OCI-LY7 (cell line): ENCODE results near the gene PLA2G3. TPM values are rescaled to one million over a fixed set of nuclear protein-coding genes. Genes with fewer than 3 reads are reported as not detected.
"Not testable (repeated sequence)": the region's sequence is repeated elsewhere in the genome, so short reads cannot be mapped to it uniquely, and the experiment has no call there.

Source experiments
- BruUV-seq: library from RNA; stranded (reverse); fragments of 400-500 nt; replicated peaks from 2 replicates; lab custom pipeline; 2021; lab: Mats Ljungman, UMichigan
- CTCF ChIA-PET: fragments of 300-600 bp; sonication (Branson Sonifier 250); formaldehyde crosslinking; loops from one replicate; lab custom pipeline; 2022; ENCODE audit warnings: antibody characterized with exemption; ENCODE audit not compliant: unreplicated experiment; lab: Charles Lee
- POLR2A ChIA-PET: fragments of 300-600 bp; sonication (Branson Sonifier 250); formaldehyde crosslinking; loops from one replicate; lab custom pipeline; 2022; ENCODE audit warnings: antibody characterized with exemption; lab: Charles Lee
- DNase-seq: peaks from one replicate; pipeline ENCODE4 v3.0.0-alpha.2; 2015; ENCODE audit warnings: low spot score
- H2AFZ ChIP-seq: fragments of 200-600 bp; sonication (generic), shearing (Covaris generic); 2 replicates; pipeline ENCODE4 v1.6.1; 2014; ENCODE audit warnings: mild to moderate bottlenecking, antibody characterized with exemption, low read length, moderate library complexity
- H3K27ac ChIP-seq: fragments of 200-600 bp; sonication (generic); 2 replicates; pipeline ENCODE4 v1.5.1; 2014; ENCODE audit warnings: mixed run types, low read depth, mild to moderate bottlenecking, moderate library complexity, low read length, inconsistent platforms; ENCODE audit not compliant: poor library complexity, severe bottlenecking
- H3K36me3 ChIP-seq: fragments of 200-600 bp; sonication (generic); 2 replicates; pipeline ENCODE4 v1.6.1; 2014; ENCODE audit warnings: mild to moderate bottlenecking, antibody characterized with exemption, low read length, moderate library complexity, mixed read lengths; ENCODE audit not compliant: insufficient read depth
- H3K4me1 ChIP-seq: fragments of 200-600 bp; sonication (generic); 2 replicates; pipeline ENCODE4 v1.5.1; 2014; ENCODE audit warnings: mild to moderate bottlenecking, low read length; ENCODE audit not compliant: insufficient read depth, poor library complexity, severe bottlenecking
- H3K4me2 ChIP-seq: fragments of 200-600 bp; sonication (generic); 2 replicates; pipeline ENCODE4 v1.6.1; 2014; ENCODE audit warnings: mild to moderate bottlenecking, low read length
- H3K4me3 ChIP-seq: fragments of 200-600 bp; sonication (generic); 2 replicates; pipeline ENCODE4 v1.5.1; 2014; ENCODE audit warnings: mild to moderate bottlenecking, low read depth, low read length; ENCODE audit not compliant: poor library complexity, severe bottlenecking
- H3K79me2 ChIP-seq: fragments of 200-600 bp; sonication (generic); 2 replicates; pipeline ENCODE4 v1.6.1; 2016; ENCODE audit warnings: low read depth, mild to moderate bottlenecking, low read length, moderate library complexity, mixed read lengths; ENCODE audit not compliant: insufficient read depth
- H3K9me2 ChIP-seq: fragments of 200-600 bp; sonication (generic); 2 replicates; pipeline ENCODE4 v1.6.1; 2016; ENCODE audit warnings: mild to moderate bottlenecking, low read length, mixed read lengths; ENCODE audit not compliant: insufficient read depth
- H3K9me3 ChIP-seq: fragments of 200-600 bp; sonication (generic); 2 replicates; pipeline ENCODE4 v1.6.1; 2014; ENCODE audit warnings: mild to moderate bottlenecking, mixed run types, low read length, mixed read lengths
- H4K20me1 ChIP-seq: fragments of 200-600 bp; sonication (generic); 2 replicates; pipeline ENCODE4 v1.6.1; 2014; ENCODE audit warnings: mild to moderate bottlenecking, antibody characterized with exemption, low read length, moderate library complexity, mixed read lengths; ENCODE audit not compliant: insufficient read depth
- EZH2phosphoT487 ChIP-seq: fragments of 200-600 bp; sonication (generic); IDR thresholded peaks from 2 replicates; pipeline ENCODE4 v1.6.1; 2018; ENCODE audit warnings: low read depth, borderline replicate concordance, mild to moderate bottlenecking, mixed run types, antibody characterized with exemption, low read length, moderate library complexity, mixed read lengths
- intact Hi-C: fragments of 100-400 bp; cut with micrococcal nuclease; formaldehyde crosslinking; loops from one replicate; pipeline ENCODE4 v1.10.0; 2022; ENCODE audit not compliant: unreplicated experiment
- total RNA-seq, 2 experiments: library from RNA; depleted of rRNA in 1 of 2; stranded (reverse); fragments of >200 nt in 1 of 2; shearing (Covaris generic) in 1 of 2; gene quantifications; 2 replicates each; pipeline ENCODE4 v1.2.3, GENCODE V29; 2014 to 2022
- TF ChIP-seq, protein P1 (sequence below): fragments of 200-600 bp; sonication (generic); conservative IDR thresholded peaks from 2 replicates; pipeline ENCODE4 v1.5.1; 2014; ENCODE audit warnings: mild to moderate bottlenecking, antibody characterized with exemption, low read length, moderate library complexity, mixed read lengths

PLA2G3 gene
- total RNA-seq, 2 experiments from 2014 or later: not detected

DNA sequence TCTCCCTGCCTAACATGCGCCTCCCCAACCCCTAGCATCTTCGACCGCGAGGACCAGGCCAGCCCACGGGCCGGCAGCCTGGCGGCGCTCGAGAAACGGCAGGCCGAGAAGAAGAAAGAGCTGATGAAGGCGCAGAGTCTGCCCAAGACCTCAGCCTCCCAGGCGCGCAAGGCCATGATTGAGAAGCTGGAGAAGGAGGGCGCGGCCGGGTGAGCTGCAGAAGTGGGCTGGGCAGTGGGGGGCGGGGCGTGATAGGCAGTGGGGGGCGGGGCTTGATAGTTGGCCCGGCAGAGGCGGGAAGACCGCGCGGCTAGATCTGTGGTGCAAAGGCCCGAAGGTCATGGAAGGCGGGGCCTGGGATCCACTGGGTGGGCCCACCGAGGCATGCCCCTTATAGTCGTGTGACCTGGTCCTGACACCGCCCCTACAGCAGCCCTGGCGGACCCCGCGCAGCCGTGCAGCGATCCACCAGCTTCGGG, 41.6 kb downstream of the PLA2G3 start:
- no peak for DNase-seq
- Histone ChIP-seq H3K36me3 (no peaks in the 10 kb centered on the region), H3K4me2 (no peak overlapping the region), H4K20me1 (no peaks in the 10 kb centered on the region), H3K4me1 (no peaks in the 10 kb centered on the region), H2AFZ (no peak overlapping the region), H3K9me3 (no peaks in the 10 kb centered on the region), H3K27ac (no peak overlapping the region), H3K9me2 (no peaks in the 10 kb centered on the region), H3K79me2 (no peaks in the 10 kb centered on the region), H3K4me3 (no peak overlapping the region)
- POLR2A ChIA-PET: no interaction called here
- CTCF ChIA-PET: no interaction called here
- intact Hi-C loops: no loop called here
- TF ChIP-seq, protein P1, sequence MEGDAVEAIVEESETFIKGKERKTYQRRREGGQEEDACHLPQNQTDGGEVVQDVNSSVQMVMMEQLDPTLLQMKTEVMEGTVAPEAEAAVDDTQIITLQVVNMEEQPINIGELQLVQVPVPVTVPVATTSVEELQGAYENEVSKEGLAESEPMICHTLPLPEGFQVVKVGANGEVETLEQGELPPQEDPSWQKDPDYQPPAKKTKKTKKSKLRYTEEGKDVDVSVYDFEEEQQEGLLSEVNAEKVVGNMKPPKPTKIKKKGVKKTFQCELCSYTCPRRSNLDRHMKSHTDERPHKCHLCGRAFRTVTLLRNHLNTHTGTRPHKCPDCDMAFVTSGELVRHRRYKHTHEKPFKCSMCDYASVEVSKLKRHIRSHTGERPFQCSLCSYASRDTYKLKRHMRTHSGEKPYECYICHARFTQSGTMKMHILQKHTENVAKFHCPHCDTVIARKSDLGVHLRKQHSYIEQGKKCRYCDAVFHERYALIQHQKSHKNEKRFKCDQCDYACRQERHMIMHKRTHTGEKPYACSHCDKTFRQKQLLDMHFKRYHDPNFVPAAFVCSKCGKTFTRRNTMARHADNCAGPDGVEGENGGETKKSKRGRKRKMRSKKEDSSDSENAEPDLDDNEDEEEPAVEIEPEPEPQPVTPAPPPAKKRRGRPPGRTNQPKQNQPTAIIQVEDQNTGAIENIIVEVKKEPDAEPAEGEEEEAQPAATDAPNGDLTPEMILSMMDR: no peak
- TF ChIP-seq EZH2phosphoT487: no peak
- BruUV-seq: no TSS peak

DNA sequence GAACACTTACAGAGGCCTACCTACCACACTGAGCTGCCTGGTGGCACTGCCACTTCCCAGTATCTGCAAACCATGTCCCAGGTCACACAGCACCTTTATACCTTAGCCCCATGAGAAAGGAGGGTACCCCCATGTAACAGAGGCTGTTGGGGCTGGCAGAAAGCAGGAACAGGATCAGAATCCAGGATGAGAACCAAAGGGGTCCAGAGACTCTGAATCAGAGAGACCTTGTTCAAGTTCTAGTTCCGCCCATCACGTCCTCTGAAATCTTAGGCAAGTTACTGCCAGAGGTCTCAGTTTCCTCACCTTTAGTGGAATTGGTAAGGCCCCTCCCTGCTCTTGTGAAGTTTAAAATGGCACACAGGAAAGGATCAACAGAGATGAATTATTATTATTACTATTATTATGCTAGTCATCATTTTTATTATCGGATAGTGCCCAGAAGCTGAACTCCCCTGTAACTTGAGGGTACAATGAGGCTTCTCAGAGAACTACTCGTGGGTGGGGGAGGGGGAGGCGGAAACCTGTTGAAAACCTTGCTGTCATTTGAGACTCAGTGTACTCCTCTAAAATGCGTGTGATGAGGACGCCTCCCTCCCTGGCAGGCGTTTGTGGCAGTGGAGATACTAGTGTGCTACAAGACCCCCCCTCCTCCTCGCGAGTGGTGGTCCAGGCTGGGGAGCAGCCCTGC, 42.2 kb downstream of the PLA2G3 start:
- no peaks in the 10 kb centered on the region for H4K20me1 ChIP-seq
- ChIA-PET POLR2A (no interaction called here), CTCF (no interaction called here)
- no peak overlapping the region for H3K27ac ChIP-seq
- H3K79me2 ChIP-seq: no peaks in the 10 kb centered on the region
- no peak overlapping the region for H3K4me3 ChIP-seq
- H2AFZ ChIP-seq: no peak overlapping the region
- H3K9me3 ChIP-seq: no peaks in the 10 kb centered on the region
- no peak overlapping the region for H3K4me2 ChIP-seq
- H3K36me3 ChIP-seq: no peaks in the 10 kb centered on the region
- intact Hi-C loops: no loop called here
- BruUV-seq: no TSS peak
- H3K9me2 ChIP-seq: no peaks in the 10 kb centered on the region
- no peak for DNase-seq
- TF ChIP-seq EZH2phosphoT487: no peak
- TF ChIP-seq, protein P1: no peak
- H3K4me1 ChIP-seq: no peaks in the 10 kb centered on the region

DNA sequence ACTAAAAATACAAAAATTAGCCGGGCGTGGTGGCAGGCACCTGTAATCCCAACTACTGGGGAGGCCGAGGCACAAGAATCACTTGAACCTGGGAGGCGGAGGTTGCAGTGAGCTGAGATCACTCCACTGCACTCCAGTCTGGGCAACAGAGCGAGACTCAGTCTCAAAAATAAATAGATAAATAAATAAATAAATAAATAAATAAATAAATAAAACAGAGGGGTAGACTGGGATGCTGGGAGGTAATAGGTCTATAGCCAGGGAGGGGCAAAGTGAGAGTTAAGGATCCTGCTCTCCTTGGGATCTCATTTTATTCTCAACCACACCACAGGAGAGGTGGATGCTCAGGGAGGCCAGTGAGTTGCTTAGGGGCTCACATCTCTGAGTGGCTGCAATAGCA, 42.8 kb downstream of the PLA2G3 start:
- POLR2A ChIA-PET, DNase-seq, CTCF ChIA-PET, intact Hi-C loops, H2AFZ ChIP-seq, H4K20me1 ChIP-seq, BruUV-seq, H3K4me2 ChIP-seq, H3K79me2 ChIP-seq, H3K4me3 ChIP-seq, H3K36me3 ChIP-seq, H3K27ac ChIP-seq, H3K4me1 ChIP-seq, H3K9me3 ChIP-seq, H3K9me2 ChIP-seq: not testable (repeated sequence)
